ENCODE data around the gene C11orf65. TPM values are rescaled to one million over a fixed set of nuclear protein-coding genes. Genes with fewer than 3 reads are reported as not detected.

The C11orf65 gene
- total RNA-seq, 1 experiment from 2014 or later: 1.3 TPM

Other genes starting within 250 kb of the C11orf65 start
- 14.9 TPM for gene NPAT, start 244.9 kb downstream of the C11orf65 start, total RNA-seq (2021; ENCODE audit: unreplicated experiment)
- gene ATM, start 244.5 kb downstream of the C11orf65 start, total RNA-seq (2021; ENCODE audit: unreplicated experiment): 32.2 TPM
- gene POGLUT3, start 30.9 kb upstream of the C11orf65 start, total RNA-seq (2021; ENCODE audit: unreplicated experiment): 22.0 TPM
- gene EXPH5, start 126.2 kb upstream of the C11orf65 start, total RNA-seq (2021; ENCODE audit: unreplicated experiment): 18.3 TPM
- gene DDX10, start 197.5 kb upstream of the C11orf65 start, total RNA-seq (2021; ENCODE audit: unreplicated experiment): 66.5 TPM

Measured in HCT116 (cell line).